ENCODE results near the gene LDLRAD2.

Gene LDLRAD2

DNA sequence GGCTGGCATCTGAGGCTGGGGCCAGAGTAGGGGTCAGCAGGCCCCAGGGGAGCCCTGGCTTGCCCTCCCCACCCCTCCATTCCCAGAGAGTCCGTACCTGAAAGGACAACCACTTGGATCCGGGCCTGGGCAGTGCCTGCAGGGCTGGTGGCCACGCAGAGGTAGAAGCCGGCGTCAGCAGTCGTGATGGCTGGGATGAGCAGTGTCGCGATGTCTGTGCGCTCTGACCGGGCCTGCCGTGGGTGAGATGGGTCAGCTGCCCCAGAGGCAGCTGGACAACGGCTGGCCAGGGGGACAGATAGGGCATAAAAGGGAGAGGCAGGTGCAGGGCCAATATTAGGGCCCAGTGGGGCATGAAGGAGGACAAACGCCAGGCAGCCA, 42.7 kb downstream of the LDLRAD2 start:
- Mint-ChIP-seq H3K4me1 (peaks cover 12% of the 10 kb centered on the region), H3K27me3 (peaks cover 19% of the 10 kb centered on the region), H3K36me3 (ENCODE audit: insufficient read depth) (no peaks in the 10 kb centered on the region), H3K27ac (ENCODE audit: low read depth) (no peak overlapping the region), H3K9me3 (no peaks in the 10 kb centered on the region), H3K4me3 (no peak overlapping the region)
- DNase-seq (ENCODE audit: low spot score in 2 of 2), result no peak
- no peak for ATAC-seq (replicated peaks; ENCODE audit: extremely low read depth, poor library complexity, severe bottlenecking)

DNA sequence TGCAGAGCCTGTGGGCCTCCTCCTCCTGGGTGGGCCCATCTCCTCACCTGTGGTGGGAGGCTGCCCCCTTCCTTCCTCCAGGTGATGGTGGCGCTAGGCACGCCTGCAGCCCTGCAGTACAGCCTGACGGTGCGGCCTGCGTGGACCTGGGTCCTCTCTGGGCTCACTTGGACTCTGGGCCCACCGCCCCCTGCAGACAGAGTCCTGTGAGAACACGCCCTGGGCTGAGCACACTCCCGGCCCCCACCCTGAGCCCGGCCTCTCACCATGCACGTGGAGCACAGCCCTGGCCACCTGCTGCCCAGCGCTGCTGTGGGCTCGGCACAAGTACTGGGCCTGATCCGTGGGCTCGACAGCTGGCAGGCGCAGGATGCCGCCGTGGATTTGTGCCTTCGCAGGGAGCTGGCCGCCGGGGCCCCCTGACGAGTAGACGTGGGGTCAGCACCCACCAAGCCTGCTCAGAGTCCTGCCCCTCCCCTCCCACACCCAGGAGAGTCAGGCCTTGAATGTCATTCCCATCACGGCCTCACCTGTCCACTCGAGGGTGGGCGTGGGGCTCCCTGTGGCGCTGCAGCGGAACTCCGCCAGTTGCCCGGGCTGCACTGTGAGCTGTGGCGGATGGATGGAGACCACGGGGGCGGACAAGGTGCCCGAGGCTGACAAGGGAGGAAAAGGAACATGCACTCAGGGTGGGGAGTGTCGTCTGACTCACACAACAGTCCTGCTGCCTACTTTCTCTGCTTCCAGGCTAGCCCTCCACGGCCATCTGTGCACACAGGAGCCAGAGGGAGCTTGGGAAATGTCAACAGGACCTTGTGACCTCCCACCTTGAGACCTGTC, 43.4 kb downstream of the LDLRAD2 start:
- Mint-ChIP-seq H3K27ac (ENCODE audit: low read depth) (no peak overlapping the region), H3K4me1 (peaks cover 12% of the 10 kb centered on the region), H3K9me3 (no peaks in the 10 kb centered on the region), H3K4me3 (no peak overlapping the region), H3K27me3 (peaks cover 19% of the 10 kb centered on the region), H3K36me3 (ENCODE audit: insufficient read depth) (no peaks in the 10 kb centered on the region)
- DNase-seq (ENCODE audit: low spot score in 2 of 2) (no peak), ATAC-seq (replicated peaks; ENCODE audit: extremely low read depth, poor library complexity, severe bottlenecking) (no peak)

- H3K27me3 Mint-ChIP-seq, result peaks cover 12% of the 10 kb centered on the region
These were observed 45.2 kb downstream of the LDLRAD2 start for GRCh38 chr1:21857142-21857839.

GRCh38 chr1:21857840-21858670, 46.0 kb downstream of the LDLRAD2 start:
- no peak for DNase-seq (ENCODE audit: low spot score in 2 of 2)
- H3K27me3 Mint-ChIP-seq, result peaks cover 9% of the 10 kb centered on the region
- no peaks in the 10 kb centered on the region for H3K36me3 Mint-ChIP-seq (ENCODE audit: insufficient read depth)
- H3K4me1 Mint-ChIP-seq, result peaks cover 12% of the 10 kb centered on the region
- H3K27ac Mint-ChIP-seq (ENCODE audit: low read depth), result no peak overlapping the region
- no peak overlapping the region for H3K4me3 Mint-ChIP-seq
- no peak for ATAC-seq (replicated peaks; ENCODE audit: extremely low read depth, poor library complexity, severe bottlenecking)
- H3K9me3 Mint-ChIP-seq, result no peaks in the 10 kb centered on the region

More at GRCh38 chr1:21857142-21857839, 45.2 kb downstream of the LDLRAD2 start:
- H3K27ac Mint-ChIP-seq (ENCODE audit: low read depth), result no peak overlapping the region
- DNase-seq (ENCODE audit: low spot score in 2 of 2), result no peak
- H3K4me1 Mint-ChIP-seq, result peaks cover 12% of the 10 kb centered on the region
- no peak for ATAC-seq (replicated peaks; ENCODE audit: extremely low read depth, poor library complexity, severe bottlenecking)
- H3K9me3 Mint-ChIP-seq, result no peaks in the 10 kb centered on the region
- H3K36me3 Mint-ChIP-seq (ENCODE audit: insufficient read depth), result no peaks in the 10 kb centered on the region
- no peak overlapping the region for H3K4me3 Mint-ChIP-seq

- no peak for DNase-seq (ENCODE audit: low spot score in 2 of 2)
- no peaks in the 10 kb centered on the region for H3K36me3 Mint-ChIP-seq (ENCODE audit: insufficient read depth)
- no peak for ATAC-seq (replicated peaks; ENCODE audit: extremely low read depth, poor library complexity, severe bottlenecking)
- H3K27ac Mint-ChIP-seq (ENCODE audit: low read depth), result no peak overlapping the region
- H3K27me3 Mint-ChIP-seq, result peaks cover 9% of the 10 kb centered on the region
- no peaks in the 10 kb centered on the region for H3K9me3 Mint-ChIP-seq
- peaks cover 12% of the 10 kb centered on the region for H3K4me1 Mint-ChIP-seq
- no peak overlapping the region for H3K4me3 Mint-ChIP-seq
These were observed 47.7 kb downstream of the LDLRAD2 start for GRCh38 chr1:21859669-21860179.

DNA sequence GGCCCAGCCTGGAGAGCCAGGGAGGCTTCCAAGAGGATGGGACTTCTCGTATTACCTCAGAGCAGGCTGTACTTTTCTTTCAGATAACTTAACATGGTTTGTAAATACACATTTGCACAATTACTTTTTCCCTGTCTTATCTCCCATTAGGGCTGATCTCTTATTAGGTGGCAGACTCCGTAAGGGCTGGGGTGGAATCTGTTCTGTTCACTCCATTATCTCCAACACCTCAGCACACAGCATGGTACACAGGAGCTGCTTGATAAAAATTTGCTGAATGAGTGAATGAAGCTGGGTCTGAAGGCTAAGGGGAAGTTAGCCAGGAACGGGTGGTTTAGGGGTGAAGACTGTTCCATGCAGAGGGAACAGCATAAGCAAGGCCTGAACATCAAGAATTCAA, 48.9 kb downstream of the LDLRAD2 start:
- Mint-ChIP-seq H3K36me3 (ENCODE audit: insufficient read depth) (no peaks in the 10 kb centered on the region), H3K27ac (ENCODE audit: low read depth) (no peak overlapping the region), H3K4me1 (peaks cover 12% of the 10 kb centered on the region), H3K27me3 (peaks cover 9% of the 10 kb centered on the region), H3K9me3 (no peaks in the 10 kb centered on the region), H3K4me3 (no peak overlapping the region)
- ATAC-seq (replicated peaks; ENCODE audit: extremely low read depth, poor library complexity, severe bottlenecking) (no peak), DNase-seq (ENCODE audit: low spot score in 2 of 2) (no peak)

GRCh38 chr1:21861602-21862429, 49.8 kb downstream of the LDLRAD2 start:
- peaks cover 12% of the 10 kb centered on the region for H3K4me1 Mint-ChIP-seq
- H3K4me3 Mint-ChIP-seq, result no peak overlapping the region
- no peak for DNase-seq (ENCODE audit: low spot score in 2 of 2)
- peaks cover 9% of the 10 kb centered on the region for H3K27me3 Mint-ChIP-seq
- H3K36me3 Mint-ChIP-seq (ENCODE audit: insufficient read depth), result no peaks in the 10 kb centered on the region
- no peak overlapping the region for H3K27ac Mint-ChIP-seq (ENCODE audit: low read depth)
- ATAC-seq (replicated peaks; ENCODE audit: extremely low read depth, poor library complexity, severe bottlenecking), result no peak
- no peaks in the 10 kb centered on the region for H3K9me3 Mint-ChIP-seq

DNA sequence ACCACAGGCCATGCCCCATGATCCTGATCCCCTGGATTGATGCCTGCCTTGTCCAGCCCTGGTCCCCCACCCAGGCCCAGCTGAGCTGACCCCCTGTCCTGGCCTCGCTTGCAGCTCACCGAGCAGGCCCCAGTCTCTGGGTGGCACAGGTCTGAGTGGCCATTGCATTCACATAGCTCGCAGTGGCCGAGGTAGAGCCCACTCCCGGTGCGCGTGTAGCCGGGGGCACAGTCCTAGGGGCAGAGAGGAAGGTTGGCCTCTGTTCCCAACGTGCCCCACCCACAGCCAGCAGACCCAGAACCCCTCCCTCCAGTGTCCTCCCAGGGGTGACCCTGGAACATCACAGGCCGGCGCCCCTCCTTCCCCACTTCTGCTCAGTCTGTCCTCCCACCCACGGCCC, 51.9 kb downstream of the LDLRAD2 start:
- Mint-ChIP-seq H3K4me1 (no peaks in the 10 kb centered on the region), H3K27me3 (peaks cover 2% of the 10 kb centered on the region), H3K9me3 (no peaks in the 10 kb centered on the region), H3K4me3 (no peak overlapping the region), H3K27ac (ENCODE audit: low read depth) (no peak overlapping the region), H3K36me3 (ENCODE audit: insufficient read depth) (no peaks in the 10 kb centered on the region)
- ATAC-seq (replicated peaks; ENCODE audit: extremely low read depth, poor library complexity, severe bottlenecking), result no peak
- no peak for DNase-seq (ENCODE audit: low spot score in 2 of 2)

DNA sequence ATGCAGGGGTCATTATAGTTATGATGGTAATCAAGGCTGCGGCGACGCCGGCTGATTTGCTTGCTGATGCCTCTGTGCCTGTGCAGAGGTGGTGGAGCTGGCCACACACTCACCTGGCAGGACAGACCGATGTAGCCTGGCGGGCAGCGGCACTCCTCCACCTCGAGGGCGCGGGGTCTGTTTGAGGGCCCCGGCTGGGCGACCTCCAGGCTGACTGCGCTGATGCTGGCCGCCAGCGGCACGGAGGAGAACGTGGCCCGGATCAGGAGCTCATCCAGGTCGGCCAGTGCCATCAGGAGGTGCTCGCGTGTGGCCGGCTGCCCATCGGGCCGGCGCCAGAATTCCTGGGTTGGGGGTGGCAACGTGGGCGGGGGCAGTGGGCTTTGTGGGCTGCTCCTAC, 52.7 kb downstream of the LDLRAD2 start:
- H3K9me3 Mint-ChIP-seq, result no peaks in the 10 kb centered on the region
- DNase-seq (ENCODE audit: low spot score in 2 of 2), result no peak
- no peaks in the 10 kb centered on the region for H3K4me1 Mint-ChIP-seq
- ATAC-seq (replicated peaks; ENCODE audit: extremely low read depth, poor library complexity, severe bottlenecking), result no peak
- H3K27me3 Mint-ChIP-seq, result peaks cover 10% of the 10 kb centered on the region
- no peak overlapping the region for H3K4me3 Mint-ChIP-seq
- H3K36me3 Mint-ChIP-seq (ENCODE audit: insufficient read depth), result no peaks in the 10 kb centered on the region
- H3K27ac Mint-ChIP-seq (ENCODE audit: low read depth), result no peak overlapping the region

- H3K27ac Mint-ChIP-seq (ENCODE audit: low read depth), result no peak overlapping the region
- H3K9me3 Mint-ChIP-seq, result no peaks in the 10 kb centered on the region
- H3K36me3 Mint-ChIP-seq (ENCODE audit: insufficient read depth), result no peaks in the 10 kb centered on the region
- H3K4me3 Mint-ChIP-seq, result no peak overlapping the region
- ATAC-seq (replicated peaks; ENCODE audit: extremely low read depth, poor library complexity, severe bottlenecking) (no peak), DNase-seq (ENCODE audit: low spot score in 2 of 2) (no peak)
- peaks cover 10% of the 10 kb centered on the region for H3K27me3 Mint-ChIP-seq
- H3K4me1 Mint-ChIP-seq, result no peaks in the 10 kb centered on the region
These were observed 53.5 kb downstream of the LDLRAD2 start for GRCh38 chr1:21865609-21865942.

GRCh38 chr1:21865943-21866706, 54.1 kb downstream of the LDLRAD2 start:
- H3K9me3 Mint-ChIP-seq, result no peaks in the 10 kb centered on the region
- H3K4me1 Mint-ChIP-seq, result no peaks in the 10 kb centered on the region
- no peak for ATAC-seq (replicated peaks; ENCODE audit: extremely low read depth, poor library complexity, severe bottlenecking)
- H3K36me3 Mint-ChIP-seq (ENCODE audit: insufficient read depth), result no peaks in the 10 kb centered on the region
- H3K27ac Mint-ChIP-seq (ENCODE audit: low read depth), result no peak overlapping the region
- DNase-seq (ENCODE audit: low spot score in 2 of 2), result no peak
- H3K27me3 Mint-ChIP-seq, result peaks cover 10% of the 10 kb centered on the region
- H3K4me3 Mint-ChIP-seq, result no peak overlapping the region
